ENCODE results near the gene MKX.

Gene MKX

GRCh38 chr10:27745732-27746396, at the start of gene MKX:
TSS of gene MKX (minus strand) at chr10:27745819. CDS start at chr10:27743415, 2,404 bp downstream.
- no peak for DNase-seq

- DNase-seq, result no peak
These were observed 48.5 kb upstream of the MKX start for GRCh38 chr10:27794157-27794556.

GRCh38 chr10:27792216-27792615, 46.6 kb upstream of the MKX start:
- DNase-seq, result no peak

GRCh38 chr10:27784272-27784671, 38.7 kb upstream of the MKX start:
- DNase-seq, result no peak

- no peak for DNase-seq
These were observed 38.0 kb upstream of the MKX start for GRCh38 chr10:27783660-27784059.

- no peak for DNase-seq
These were observed 33.9 kb upstream of the MKX start for GRCh38 chr10:27779462-27780015.

GRCh38 chr10:27774831-27775230, 29.2 kb upstream of the MKX start:
- DNase-seq, result no peak

GRCh38 chr10:27771231-27771630, 25.6 kb upstream of the MKX start:
- DNase-seq, result no peak

GRCh38 chr10:27770181-27770580, 24.6 kb upstream of the MKX start:
- no peak for DNase-seq

GRCh38 chr10:27760867-27761266, 15.2 kb upstream of the MKX start:
- no peak for DNase-seq

- no peak for DNase-seq
These were observed 14.1 kb upstream of the MKX start for GRCh38 chr10:27759483-27760272.

GRCh38 chr10:27752673-27753237, 7.1 kb upstream of the MKX start:
- DNase-seq, result no peak

- no peak for DNase-seq
These were observed 3.0 kb upstream of the MKX start for GRCh38 chr10:27748601-27749000.

GRCh38 chr10:27747096-27747451, 1.5 kb upstream of the MKX start:
- DNase-seq, result no peak

- DNase-seq, result no peak
These were observed 927 bp upstream of the MKX start for GRCh38 chr10:27746397-27747095.

- DNase-seq, result no peak
These were observed 552 bp downstream of the MKX start for GRCh38 chr10:27744802-27745731.

- DNase-seq, result peak; percentile 3
These were observed 1.5 kb downstream of the MKX start for GRCh38 chr10:27743877-27744801.

GRCh38 chr10:27743012-27743876, 2.4 kb downstream of the MKX start:
- DNase-seq, result no peak

GRCh38 chr10:27742195-27743011, 3.2 kb downstream of the MKX start:
- peak; percentile 40 for DNase-seq
